Keratinocyte (primary cell): ENCODE data around the gene ZNF529. TPM values are rescaled to one million over a fixed set of nuclear protein-coding genes. Genes with fewer than 3 reads are reported as not detected.

ENCODE experiments used
- DNase-seq: peaks from one replicate; pipeline ENCODE4 v3.0.0-alpha.2; 2011; ENCODE audit warnings: low read depth, missing footprints, low spot score
- FAIRE-seq: peaks from 2 replicates; lab custom pipeline; 2011; peaks lifted over from hg19 to GRCh38; lab: Jason Lieb, UNC
- H2AFZ ChIP-seq: 2 replicates; pipeline ENCODE4 v1.6.0; 2012; ENCODE audit warnings: low read length, control low read depth, inconsistent platforms; ENCODE audit not compliant: control insufficient read depth
- H3K27ac ChIP-seq: 2 replicates; pipeline ENCODE4 v1.5.1; 2011; ENCODE audit warnings: low read length; ENCODE audit not compliant: control insufficient read depth, insufficient read depth
- H3K27me3 ChIP-seq: 3 replicates; pipeline ENCODE4 v1.6.0; 2011; ENCODE audit warnings: low read length; ENCODE audit not compliant: control insufficient read depth, insufficient read depth; ENCODE audit errors: extremely low read depth
- H3K36me3 ChIP-seq, 2 experiments: 2 replicates in 1 of 2; 3 replicates in 1 of 2; pipeline ENCODE4 v1.5.1; 2011; ENCODE audit warnings: low read length in 2 of 2, mild to moderate bottlenecking in 1 of 2; ENCODE audit not compliant: control insufficient read depth in 2 of 2, insufficient read depth in 2 of 2; ENCODE audit errors: extremely low read depth in 1 of 2
- H3K4me1 ChIP-seq: 3 replicates; pipeline ENCODE4 v1.5.1; 2011; ENCODE audit warnings: low read length; ENCODE audit not compliant: control insufficient read depth, insufficient read depth; ENCODE audit errors: extremely low read depth
- H3K4me2 ChIP-seq: 3 replicates; pipeline ENCODE4 v1.6.0; 2011; ENCODE audit warnings: low read depth, low read length; ENCODE audit not compliant: control insufficient read depth, insufficient read depth; ENCODE audit errors: extremely low read depth
- H3K4me3 ChIP-seq, 3 experiments: fragments of 200-600 bp in 1 of 3; sonication (generic) in 1 of 3; 2 replicates in 2 of 3; 3 replicates in 1 of 3; pipeline ENCODE4 v1.5.1; 2011 to 2016; ENCODE audit warnings: low read length in 3 of 3, mild to moderate bottlenecking in 3 of 3, control low read depth in 2 of 3, inconsistent platforms in 1 of 3, low read depth in 1 of 3, mixed read lengths in 1 of 3, mixed run types in 1 of 3, moderate library complexity in 1 of 3; ENCODE audit not compliant: control insufficient read depth in 2 of 3, insufficient read depth in 2 of 3; ENCODE audit errors: extremely low read depth in 1 of 3
- H3K79me2 ChIP-seq: 2 replicates; pipeline ENCODE4 v1.6.0; 2012; ENCODE audit warnings: low read length; ENCODE audit not compliant: control insufficient read depth, insufficient read depth
- H3K9ac ChIP-seq: 3 replicates; pipeline ENCODE4 v1.6.0; 2011; ENCODE audit warnings: low read length; ENCODE audit not compliant: control insufficient read depth, insufficient read depth; ENCODE audit errors: extremely low read depth
- H3K9me1 ChIP-seq: 3 replicates; pipeline ENCODE4 v1.6.0; 2011; ENCODE audit warnings: low read length; ENCODE audit not compliant: control insufficient read depth, insufficient read depth; ENCODE audit errors: extremely low read depth
- H3K9me3 ChIP-seq: 2 replicates; pipeline ENCODE4 v1.5.1; 2012; ENCODE audit warnings: low read depth, low read length; ENCODE audit not compliant: control insufficient read depth
- H4K20me1 ChIP-seq: 3 replicates; pipeline ENCODE4 v1.6.0; 2011; ENCODE audit warnings: low read length; ENCODE audit not compliant: control insufficient read depth, insufficient read depth; ENCODE audit errors: extremely low read depth
- EZH2 ChIP-seq: IDR thresholded peaks from one replicate; pipeline ENCODE4 v1.6.1; 2012; ENCODE audit warnings: inconsistent platforms, mild to moderate bottlenecking, low read length, moderate library complexity
- dilution Hi-C: fragments of 300-500 bp; cut with MboI; formaldehyde crosslinking; loops from one replicate; pipeline ENCODE4 v1.7.0; 2020; ENCODE audit warnings: low sequenced_read_pairs; ENCODE audit not compliant: extremely low pct_ligation_motif_present
- polyA minus RNA-seq, 3 experiments: library from RNA; depleted of rRNA, polyadenylated mRNA; stranded (reverse); fragments of >200 nt; gene quantifications; 1 replicate in 1 of 3; 2 replicates in 1 of 3; 3 replicates in 1 of 3; pipeline ENCODE4 v1.2.3, GENCODE V29; 2011
- polyA plus RNA-seq, 5 experiments: library from polyadenylated mRNA; depleted of rRNA in 3 of 5; stranded (reverse) in 3 of 5; stranded (forward) in 1 of 5; unstranded in 1 of 5; fragments of >200 nt; gene quantifications; 1 replicate in 1 of 5; 2 replicates in 3 of 5; 3 replicates in 1 of 5; pipeline versions ENCODE4 v1.2.1 to v1.2.3, GENCODE V29; 2011 to 2012; ENCODE audit warnings: missing spikeins in 2 of 5, low read depth in 1 of 5, low replicate concordance in 1 of 5
- TF ChIP-seq, protein P1 (sequence below), 3 experiments: IDR thresholded peaks in 1 of 3; conservative IDR thresholded peaks in 1 of 3; optimal IDR thresholded peaks in 1 of 3; 2 replicates in 2 of 3; 3 replicates in 1 of 3; pipeline versions ENCODE3 to v1.5.1; 2011; ENCODE audit warnings: low read length in 3 of 3, mild to moderate bottlenecking in 3 of 3, moderate library complexity in 2 of 3, control low read depth in 1 of 3, inconsistent platforms in 1 of 3; ENCODE audit not compliant: insufficient read depth in 2 of 3; ENCODE audit errors: extremely low read depth in 1 of 3

Gene ZNF529
- polyA plus RNA-seq (3.4 to 5.5 TPM (median 4.5 TPM) in 3 replicates), polyA minus RNA-seq (3.9 to 8.4 TPM (median 5.4 TPM) in 3 replicates)
- 6.6 TPM for polyA plus RNA-seq (2011; ENCODE audit: low read depth)
- polyA plus RNA-seq (2011; cell fraction: cytosol; rRNA removed) = 1.7 and 3.4 TPM in 2 replicates
- 12.1 and 13.7 TPM in 2 replicates for polyA plus RNA-seq (2011; cell fraction: nucleus; rRNA removed)
- polyA plus RNA-seq (2012; ENCODE audit: low replicate concordance) = 3.5 and 3.8 TPM in 2 replicates
- 6.1 TPM for polyA minus RNA-seq (2011; cell fraction: cytosol; rRNA and poly(A)+ RNA removed)
- 4.1 and 7.1 TPM in 2 replicates for polyA minus RNA-seq (2011; cell fraction: nucleus; rRNA and poly(A)+ RNA removed)

DNA sequence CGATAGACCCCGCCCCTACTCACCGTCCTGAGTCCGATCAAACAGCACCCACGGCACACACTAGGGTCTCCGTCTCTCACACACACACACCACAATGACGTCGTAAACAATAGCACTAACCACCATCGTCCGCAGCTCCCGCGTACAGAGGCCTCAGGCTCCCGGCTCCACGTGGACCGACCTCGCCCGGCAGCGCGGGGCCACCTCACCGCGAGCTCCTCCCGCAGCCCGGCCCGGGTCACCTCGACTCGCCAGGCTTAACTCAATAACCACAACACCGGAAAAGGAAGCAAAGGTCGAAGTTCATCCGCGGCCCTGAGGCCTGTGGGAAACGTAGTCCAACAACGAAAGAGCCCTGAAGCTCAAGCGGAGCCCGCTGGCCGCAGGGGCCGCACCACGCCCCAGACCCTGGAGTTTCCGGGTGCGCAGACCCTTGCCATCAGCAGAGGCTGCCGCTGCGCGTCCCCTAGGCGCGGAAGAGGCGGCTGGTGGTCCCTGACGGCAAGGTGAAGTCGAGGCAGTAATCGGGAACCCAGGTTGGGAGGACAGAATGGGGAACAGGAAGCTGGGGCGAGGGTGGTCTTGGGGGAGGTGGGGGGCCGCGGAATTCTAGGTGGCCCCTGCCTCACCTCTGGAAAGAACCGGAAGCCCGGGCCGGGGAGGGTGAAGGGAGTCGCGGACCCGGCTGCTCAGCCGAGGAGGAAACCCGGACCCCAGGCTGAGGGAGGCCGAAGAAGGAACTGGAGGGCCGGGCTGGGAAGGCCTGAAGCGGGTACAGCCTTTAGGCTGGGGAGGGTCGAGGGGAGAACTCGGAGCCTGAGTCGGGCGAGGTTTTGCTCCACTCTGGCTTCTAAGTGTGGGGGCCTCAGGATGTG, at the start of gene ZNF529:
Gene ZNF529, minus strand, starts transcription at position 273 of the 875 bp plus-strand sequence. CDS start 946 bp downstream, outside the sequence.
- H3K27ac ChIP-seq = peak within 1 kb of the TSS; percentile 90
- peak; percentile 40 for DNase-seq
- no peaks in the 10 kb centered on the region for H3K9me3 ChIP-seq
- peak within 1 kb of the TSS; percentile 60 to 97 (median 89) for H3K4me3 ChIP-seq
- peaks cover 48% of the 10 kb centered on the region for H3K79me2 ChIP-seq
- peak; percentile 32 for FAIRE-seq
- H3K9me1 ChIP-seq = no peaks in the 10 kb centered on the region
- peak within 1 kb of the TSS; percentile 93 for H3K4me2 ChIP-seq
- dilution Hi-C loops = no loop called here
- peaks cover 9 to 10% of the 10 kb centered on the region in 2 experiments for H3K36me3 ChIP-seq
- peaks cover 4% of the 10 kb centered on the region for H3K4me1 ChIP-seq
- H3K9ac ChIP-seq = peak within 1 kb of the TSS; percentile 94
- H4K20me1 ChIP-seq = no peaks in the 10 kb centered on the region
- no peak for TF ChIP-seq EZH2
- TF ChIP-seq, protein P1, sequence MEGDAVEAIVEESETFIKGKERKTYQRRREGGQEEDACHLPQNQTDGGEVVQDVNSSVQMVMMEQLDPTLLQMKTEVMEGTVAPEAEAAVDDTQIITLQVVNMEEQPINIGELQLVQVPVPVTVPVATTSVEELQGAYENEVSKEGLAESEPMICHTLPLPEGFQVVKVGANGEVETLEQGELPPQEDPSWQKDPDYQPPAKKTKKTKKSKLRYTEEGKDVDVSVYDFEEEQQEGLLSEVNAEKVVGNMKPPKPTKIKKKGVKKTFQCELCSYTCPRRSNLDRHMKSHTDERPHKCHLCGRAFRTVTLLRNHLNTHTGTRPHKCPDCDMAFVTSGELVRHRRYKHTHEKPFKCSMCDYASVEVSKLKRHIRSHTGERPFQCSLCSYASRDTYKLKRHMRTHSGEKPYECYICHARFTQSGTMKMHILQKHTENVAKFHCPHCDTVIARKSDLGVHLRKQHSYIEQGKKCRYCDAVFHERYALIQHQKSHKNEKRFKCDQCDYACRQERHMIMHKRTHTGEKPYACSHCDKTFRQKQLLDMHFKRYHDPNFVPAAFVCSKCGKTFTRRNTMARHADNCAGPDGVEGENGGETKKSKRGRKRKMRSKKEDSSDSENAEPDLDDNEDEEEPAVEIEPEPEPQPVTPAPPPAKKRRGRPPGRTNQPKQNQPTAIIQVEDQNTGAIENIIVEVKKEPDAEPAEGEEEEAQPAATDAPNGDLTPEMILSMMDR (optimal IDR thresholded peaks at IDR 0.05 in 1 of 3, IDR thresholded peaks at IDR 0.05 in 1 of 3, conservative IDR thresholded peaks at IDR 0.05 in 1 of 3; ENCODE audit: extremely low read depth in 1 of 3, insufficient read depth in 2 of 3, low read length in 3 of 3) = no peak
- H2AFZ ChIP-seq = peak within 1 kb of the TSS; percentile 100
- H3K27me3 ChIP-seq = no peaks in the 10 kb centered on the region

DNA sequence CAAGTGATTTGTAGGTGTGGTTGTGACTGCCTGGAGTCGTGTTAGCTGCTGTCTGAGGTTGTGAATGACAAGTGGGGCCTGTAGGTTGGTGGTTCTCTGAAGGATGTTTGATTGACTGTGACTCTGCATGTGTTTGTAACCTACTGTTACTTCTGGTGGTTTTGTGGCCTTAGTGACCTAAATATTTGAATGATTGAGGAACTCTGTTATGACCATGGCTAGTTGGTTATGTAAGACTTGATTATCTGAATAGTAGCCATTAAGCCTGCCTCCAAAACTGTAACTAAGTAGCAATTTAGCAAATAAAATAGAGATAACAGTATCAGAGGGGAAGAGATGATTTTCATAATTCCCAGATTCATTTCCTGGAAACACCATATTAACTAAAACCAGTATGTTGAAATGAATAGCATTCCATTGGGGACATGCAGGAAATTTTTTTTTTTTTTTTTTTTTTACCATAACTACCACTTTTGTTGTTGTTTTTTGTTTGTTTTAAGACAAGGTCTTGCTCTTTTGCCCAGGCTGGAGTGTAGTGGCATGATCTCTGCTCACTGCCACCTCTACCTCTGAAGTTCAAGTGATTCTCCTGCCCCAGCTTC, 32.9 kb upstream of the ZNF529 start:
- H3K4me3 ChIP-seq = peak overlapping the region in 2 of 3 experiments; percentile 50 to 57
- H2AFZ ChIP-seq = peak overlapping the region; percentile 67
- no peak overlapping the region for H3K27ac ChIP-seq
- no peak overlapping the region for H3K9ac ChIP-seq
- DNase-seq (no peak), FAIRE-seq (no peak)
- no peaks in the 10 kb centered on the region for H3K9me1 ChIP-seq
- H3K79me2 ChIP-seq = no peaks in the 10 kb centered on the region
- peak overlapping the region; percentile 17 for H3K4me2 ChIP-seq
- H3K9me3 ChIP-seq = peaks cover 6% of the 10 kb centered on the region
- TF ChIP-seq, protein P1 (optimal IDR thresholded peaks at IDR 0.05 in 1 of 3, IDR thresholded peaks at IDR 0.05 in 1 of 3, conservative IDR thresholded peaks at IDR 0.05 in 1 of 3; ENCODE audit: extremely low read depth in 1 of 3, insufficient read depth in 2 of 3, low read length in 3 of 3) = no peak
- no peak for TF ChIP-seq EZH2
- H3K27me3 ChIP-seq = peaks cover 3% of the 10 kb centered on the region
- no peaks in the 10 kb centered on the region for H3K36me3 ChIP-seq
- H3K4me1 ChIP-seq = no peaks in the 10 kb centered on the region
- dilution Hi-C loops = no loop called here
- H4K20me1 ChIP-seq = no peaks in the 10 kb centered on the region
